ENCODE measurements around the gene TALDO1.
A peak's percentile ranks its signal among the peaks of the same experiment; 100 is the strongest.

The TALDO1 gene

DNA sequence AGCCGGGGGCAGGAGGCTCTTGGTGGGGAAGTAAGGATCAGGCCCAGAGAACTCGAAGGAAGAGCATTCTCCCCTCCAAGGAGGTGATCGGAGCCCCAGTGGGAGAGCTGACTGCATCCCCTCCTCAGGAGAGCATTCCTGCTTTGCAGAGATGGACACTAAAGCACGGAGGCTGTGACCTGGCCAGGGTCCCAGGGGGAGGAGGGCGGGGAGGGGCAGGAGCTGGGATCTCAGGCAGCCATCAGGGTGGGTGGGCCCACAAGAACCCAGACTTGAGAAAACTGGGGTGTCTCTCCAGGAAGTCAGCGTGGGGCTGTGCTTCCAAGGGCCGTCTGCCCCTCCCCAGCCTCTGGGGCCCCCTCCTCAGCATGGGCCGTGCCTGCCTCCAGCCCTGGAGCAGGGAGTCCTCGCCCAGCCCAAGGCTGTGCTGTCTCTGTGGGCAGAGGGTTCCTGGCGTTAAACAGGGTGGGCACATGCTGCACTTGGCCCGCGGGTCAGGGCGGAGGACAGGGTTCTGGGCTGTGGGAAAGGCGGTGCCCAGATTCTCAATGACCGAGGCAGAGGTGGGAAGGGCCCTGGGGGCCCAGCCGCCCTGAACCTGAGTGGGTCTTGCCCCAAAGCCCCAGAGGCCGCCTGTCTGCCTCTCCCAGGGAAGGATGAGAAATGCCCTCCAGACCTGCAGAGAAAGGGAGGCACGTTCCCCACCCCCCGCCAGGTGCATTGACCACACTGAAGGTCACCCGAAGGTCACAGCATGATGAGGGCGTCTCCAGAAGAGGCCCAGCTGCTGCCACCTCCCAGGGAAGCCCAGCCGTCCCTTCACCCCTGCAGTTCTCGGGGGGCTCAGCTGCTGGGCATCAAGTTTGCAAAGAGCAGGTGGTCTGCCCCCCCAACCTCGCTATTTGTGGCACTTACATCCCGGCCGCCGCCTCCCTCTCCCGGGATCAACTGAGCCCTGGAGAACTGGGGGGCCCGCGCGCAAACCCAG, 42.0 kb downstream of the TALDO1 start:
- H3K36me3 Mint-ChIP-seq (ENCODE audit: low read depth): peaks cover 3% of the 10 kb centered on the region
- H3K9me3 Mint-ChIP-seq: no peaks in the 10 kb centered on the region
- H3K27me3 Mint-ChIP-seq (ENCODE audit: low read depth): no peaks in the 10 kb centered on the region
- H3K27ac Mint-ChIP-seq: no peak overlapping the region
- TF ChIP-seq, protein P1, sequence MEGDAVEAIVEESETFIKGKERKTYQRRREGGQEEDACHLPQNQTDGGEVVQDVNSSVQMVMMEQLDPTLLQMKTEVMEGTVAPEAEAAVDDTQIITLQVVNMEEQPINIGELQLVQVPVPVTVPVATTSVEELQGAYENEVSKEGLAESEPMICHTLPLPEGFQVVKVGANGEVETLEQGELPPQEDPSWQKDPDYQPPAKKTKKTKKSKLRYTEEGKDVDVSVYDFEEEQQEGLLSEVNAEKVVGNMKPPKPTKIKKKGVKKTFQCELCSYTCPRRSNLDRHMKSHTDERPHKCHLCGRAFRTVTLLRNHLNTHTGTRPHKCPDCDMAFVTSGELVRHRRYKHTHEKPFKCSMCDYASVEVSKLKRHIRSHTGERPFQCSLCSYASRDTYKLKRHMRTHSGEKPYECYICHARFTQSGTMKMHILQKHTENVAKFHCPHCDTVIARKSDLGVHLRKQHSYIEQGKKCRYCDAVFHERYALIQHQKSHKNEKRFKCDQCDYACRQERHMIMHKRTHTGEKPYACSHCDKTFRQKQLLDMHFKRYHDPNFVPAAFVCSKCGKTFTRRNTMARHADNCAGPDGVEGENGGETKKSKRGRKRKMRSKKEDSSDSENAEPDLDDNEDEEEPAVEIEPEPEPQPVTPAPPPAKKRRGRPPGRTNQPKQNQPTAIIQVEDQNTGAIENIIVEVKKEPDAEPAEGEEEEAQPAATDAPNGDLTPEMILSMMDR (IDR thresholded peaks at IDR 0.05; ENCODE audit: unreplicated experiment in 3 of 3): no peak
- H3K4me1 Mint-ChIP-seq: peaks cover 8% of the 10 kb centered on the region
- H3K4me3 Mint-ChIP-seq: no peak overlapping the region

DNA sequence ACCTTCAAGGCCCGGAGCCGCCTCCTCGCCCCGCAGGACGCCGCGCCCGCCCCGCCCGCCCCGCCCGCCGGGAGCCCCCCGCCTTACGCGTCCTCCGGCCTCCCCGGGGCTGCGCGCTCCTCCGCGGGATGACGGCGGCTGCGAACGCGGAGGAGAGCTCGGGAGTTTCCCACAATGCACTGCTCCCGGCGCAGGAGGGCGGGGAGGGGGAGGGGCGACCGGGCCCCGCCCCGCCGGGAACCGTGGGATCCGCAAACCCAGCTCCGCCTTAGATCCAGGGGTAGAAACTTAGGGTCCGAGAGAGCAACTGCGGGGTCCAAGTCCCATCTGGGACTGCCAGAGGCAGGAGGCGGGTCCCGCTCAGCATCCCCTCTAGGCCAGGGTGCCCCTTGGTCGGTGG, 42.7 kb downstream of the TALDO1 start, which contains the start of gene CEND1:
CEND1 (minus strand) TSS at position 148 of the 400 bp plus-strand sequence. CDS start 1,514 bp downstream, outside the sequence.
- TF ChIP-seq, protein P1 (IDR thresholded peaks at IDR 0.05; ENCODE audit: unreplicated experiment in 3 of 3): no peak
- Mint-ChIP-seq H3K27me3 (ENCODE audit: low read depth) (no peaks in the 10 kb centered on the region), H3K36me3 (ENCODE audit: low read depth) (peaks cover 3% of the 10 kb centered on the region), H3K4me1 (peaks cover 8% of the 10 kb centered on the region), H3K4me3 (peak within 1 kb of the TSS in 1 of 3 experiments; percentile 13), H3K9me3 (no peaks in the 10 kb centered on the region), H3K27ac (no peak within 1 kb of the TSS)

DNA sequence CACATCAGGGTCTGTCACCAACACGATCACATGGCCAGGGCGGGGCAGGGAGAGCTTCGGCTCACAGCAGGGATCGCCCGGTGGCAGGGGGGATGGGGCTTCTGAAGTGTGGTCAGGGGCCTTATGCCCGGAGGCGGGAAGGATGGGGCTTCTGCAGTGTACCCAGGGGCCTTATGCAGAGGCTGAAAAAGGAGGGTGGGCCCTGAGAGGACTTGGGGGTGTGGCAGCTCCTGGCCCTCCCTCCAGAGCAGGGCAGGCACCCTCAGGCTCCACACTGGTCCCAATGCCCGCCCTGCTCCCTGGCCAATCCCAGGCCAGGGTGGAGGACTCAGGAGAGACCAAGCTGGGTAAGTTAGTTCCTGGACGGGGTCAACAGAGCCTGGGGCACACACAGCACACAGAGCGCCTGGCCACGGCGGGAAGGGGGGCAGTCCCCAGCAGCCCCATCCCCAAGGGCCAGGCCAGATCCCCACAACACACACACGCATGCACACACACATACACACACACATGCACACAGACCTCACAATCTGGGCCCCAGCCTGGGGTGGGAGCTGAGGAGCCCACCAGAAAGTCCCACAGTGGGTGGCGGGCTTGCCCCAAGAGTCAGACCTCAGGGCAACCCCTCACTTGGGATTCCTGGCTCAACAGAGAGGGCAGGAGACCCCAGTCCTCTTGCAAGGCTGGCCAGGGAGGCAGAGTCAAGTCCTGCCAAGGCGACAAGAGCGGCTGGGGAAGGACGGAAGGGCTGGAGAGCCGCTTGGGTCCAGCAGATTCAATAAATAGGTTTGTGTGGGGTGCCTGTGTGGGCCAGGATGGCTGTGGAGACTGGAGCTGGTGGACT, 43.7 kb downstream of the TALDO1 start:
- TF ChIP-seq, protein P1 (IDR thresholded peaks at IDR 0.05; ENCODE audit: unreplicated experiment in 3 of 3): no peak

DNA sequence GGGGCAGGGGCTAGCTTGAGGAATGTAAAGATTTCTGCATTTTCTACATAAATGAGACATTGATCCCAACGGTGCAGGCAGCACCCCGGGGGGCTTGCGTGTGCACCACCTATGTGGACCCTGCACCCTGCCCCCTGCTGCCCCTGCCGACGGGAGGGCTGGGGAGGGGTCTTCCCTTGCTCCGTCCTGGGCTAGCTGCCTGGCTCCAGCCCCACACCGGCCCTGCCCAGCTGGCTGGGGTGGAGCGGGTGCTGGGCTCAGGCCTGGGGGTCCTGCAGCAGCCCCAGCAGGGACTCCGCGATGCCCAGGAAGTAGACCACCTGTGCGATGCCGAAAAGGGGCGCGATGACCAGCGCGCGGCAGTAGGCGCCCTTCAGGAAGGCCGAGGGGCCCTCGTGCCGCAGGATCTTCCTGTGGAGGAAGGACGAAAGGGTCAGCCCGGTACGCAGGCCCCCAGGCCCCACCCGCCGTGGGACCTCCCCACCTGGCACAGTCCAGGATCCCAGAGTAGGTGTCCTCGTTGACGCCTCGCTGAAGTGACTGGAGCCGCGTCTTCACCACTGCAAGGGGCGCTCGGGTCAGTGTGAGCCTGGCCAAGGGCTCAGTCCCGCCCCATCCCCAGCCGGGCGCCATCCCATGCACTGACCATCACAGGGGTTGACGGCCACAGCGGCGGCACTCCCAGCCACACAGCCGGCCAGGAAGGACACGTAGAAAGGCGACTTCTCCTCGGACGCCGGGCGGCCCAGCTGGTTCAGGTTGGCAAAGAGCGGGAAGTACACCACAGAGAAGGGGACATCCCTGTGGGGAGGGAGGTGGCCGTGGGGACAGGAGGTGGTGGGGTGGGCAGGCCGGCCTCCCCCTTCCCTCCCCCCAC, 44.6 kb downstream of the TALDO1 start:
- no peak overlapping the region for H3K4me3 Mint-ChIP-seq
- peaks cover 3% of the 10 kb centered on the region for H3K36me3 Mint-ChIP-seq (ENCODE audit: low read depth)
- H3K4me1 Mint-ChIP-seq: peaks cover 7% of the 10 kb centered on the region
- TF ChIP-seq, protein P1 (IDR thresholded peaks at IDR 0.05; ENCODE audit: unreplicated experiment in 3 of 3): no peak
- H3K27ac Mint-ChIP-seq: no peak overlapping the region
- no peaks in the 10 kb centered on the region for H3K27me3 Mint-ChIP-seq (ENCODE audit: low read depth)
- no peaks in the 10 kb centered on the region for H3K9me3 Mint-ChIP-seq

More for the DNA sequence above, 43.7 kb downstream of the TALDO1 start:
- Mint-ChIP-seq H3K9me3 (no peaks in the 10 kb centered on the region), H3K27me3 (ENCODE audit: low read depth) (no peaks in the 10 kb centered on the region), H3K36me3 (ENCODE audit: low read depth) (peaks cover 3% of the 10 kb centered on the region), H3K4me1 (peaks cover 7% of the 10 kb centered on the region), H3K27ac (no peak overlapping the region), H3K4me3 (peak overlapping the region in 1 of 3 experiments; percentile 13)

DNA sequence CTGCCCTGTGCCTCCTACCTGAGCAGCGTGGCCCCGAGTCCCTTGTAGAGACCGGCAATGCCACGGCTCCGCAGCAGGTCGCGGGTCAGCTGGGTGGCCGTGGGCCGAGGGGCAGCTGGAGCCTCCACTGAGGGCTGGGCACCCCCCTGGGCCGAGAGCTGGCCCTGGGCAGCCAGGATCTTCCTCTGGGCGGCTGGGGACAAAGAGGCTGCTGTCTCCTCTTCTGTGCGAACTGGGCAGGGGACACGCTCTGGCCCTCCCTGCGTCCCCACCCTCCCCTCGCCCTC, 45.2 kb downstream of the TALDO1 start:
- no peak overlapping the region for H3K27ac Mint-ChIP-seq

More for the DNA sequence above, 45.2 kb downstream of the TALDO1 start:
- TF ChIP-seq, protein P1 (IDR thresholded peaks at IDR 0.05; ENCODE audit: unreplicated experiment in 3 of 3): no peak
- H3K36me3 Mint-ChIP-seq (ENCODE audit: low read depth): peaks cover 3% of the 10 kb centered on the region
- H3K27me3 Mint-ChIP-seq (ENCODE audit: low read depth): no peaks in the 10 kb centered on the region
- no peaks in the 10 kb centered on the region for H3K9me3 Mint-ChIP-seq
- H3K4me1 Mint-ChIP-seq: peaks cover 13% of the 10 kb centered on the region
- no peak overlapping the region for H3K4me3 Mint-ChIP-seq
